Neuronal stem cell (in vitro differentiated cells): ENCODE results near the gene TNNI2.
A peak's percentile ranks its signal among the peaks of the same experiment; 100 is the strongest.

Experiments used
- DNase-seq: peaks from one replicate; pipeline ENCODE4 v3.0.0-alpha.2; 2013; ENCODE audit warnings: low spot score
- H2AFZ ChIP-seq: one replicate; pipeline ENCODE4 v1.6.1; 2013; ENCODE audit warnings: mild to moderate bottlenecking, low read length, inconsistent platforms
- H2AK5ac ChIP-seq: 2 replicates; pipeline ENCODE4 v1.6.1; 2013; ENCODE audit warnings: low read depth, mild to moderate bottlenecking, inconsistent platforms, low read length, moderate library complexity, mixed read lengths
- H2BK120ac ChIP-seq: 2 replicates; pipeline ENCODE4 v1.6.1; 2013; ENCODE audit warnings: low read depth, mild to moderate bottlenecking, inconsistent platforms, low read length, moderate library complexity, mixed read lengths
- H2BK12ac ChIP-seq: one replicate; pipeline ENCODE4 v1.6.1; 2013; ENCODE audit warnings: low read length, inconsistent platforms
- H2BK15ac ChIP-seq: 2 replicates; pipeline ENCODE4 v1.6.1; 2013; ENCODE audit warnings: mild to moderate bottlenecking, low read length, inconsistent platforms, mixed read lengths
- H2BK5ac ChIP-seq: one replicate; pipeline ENCODE4 v1.6.1; 2013; ENCODE audit warnings: inconsistent platforms, mild to moderate bottlenecking, low read length, moderate library complexity
- H3K14ac ChIP-seq: one replicate; pipeline ENCODE4 v1.6.1; 2013; ENCODE audit warnings: low read length, inconsistent platforms
- H3K18ac ChIP-seq: 2 replicates; pipeline ENCODE4 v1.6.1; 2013; ENCODE audit warnings: low read length, inconsistent platforms
- H3K23ac ChIP-seq: 2 replicates; pipeline ENCODE4 v1.6.1; 2013; ENCODE audit warnings: low read depth, mild to moderate bottlenecking, mixed read lengths, low read length, inconsistent platforms; ENCODE audit not compliant: poor library complexity
- H3K27ac ChIP-seq: replicated peaks from 3 replicates; pipeline ENCODE4 v1.5.1; 2013; ENCODE audit warnings: low read length, inconsistent platforms
- H3K27me3 ChIP-seq, 3 experiments: 2 replicates each; pipeline ENCODE4 v1.6.1; 2013; ENCODE audit warnings: low read length in 3 of 3, mild to moderate bottlenecking in 2 of 3, inconsistent platforms in 1 of 3, low read depth in 1 of 3, mixed read lengths in 1 of 3, moderate library complexity in 1 of 3; ENCODE audit not compliant: control insufficient read depth in 3 of 3, insufficient read depth in 3 of 3
- H3K36me3 ChIP-seq, 2 donors: replicated peaks in 1 of 2; 2 replicates each; pipeline ENCODE4 v1.6.1; 2013; ENCODE audit warnings: low read length in 2 of 2; ENCODE audit not compliant: control insufficient read depth in 2 of 2, insufficient read depth in 2 of 2
- H3K4ac ChIP-seq: 2 replicates; pipeline ENCODE4 v1.6.1; 2013; ENCODE audit warnings: inconsistent platforms, mild to moderate bottlenecking, low read length, moderate library complexity
- H3K4me1 ChIP-seq, 2 donors: 1 replicate in 1 of 2; 2 replicates in 1 of 2; pipeline ENCODE4 v1.6.1; 2013; ENCODE audit warnings: low read length in 2 of 2, low read depth in 1 of 2; ENCODE audit not compliant: control insufficient read depth in 2 of 2, insufficient read depth in 1 of 2
- H3K4me2 ChIP-seq: one replicate; pipeline ENCODE4 v1.6.1; 2013; ENCODE audit warnings: mild to moderate bottlenecking, low read length, inconsistent platforms; ENCODE audit not compliant: insufficient read depth, poor library complexity, severe bottlenecking
- H3K4me3 ChIP-seq, 2 donors: 2 replicates each; pipeline ENCODE4 v1.5.1; 2013; ENCODE audit warnings: low read length in 2 of 2, mild to moderate bottlenecking in 2 of 2, inconsistent platforms in 1 of 2, moderate library complexity in 1 of 2
- H3K79me1 ChIP-seq: one replicate; pipeline ENCODE4 v1.6.1; 2013; ENCODE audit warnings: low read depth, mild to moderate bottlenecking, inconsistent platforms, low read length, moderate library complexity
- H3K9ac ChIP-seq: one replicate; pipeline ENCODE4 v1.6.1; 2013; ENCODE audit warnings: mild to moderate bottlenecking, low read depth, low read length, inconsistent platforms; ENCODE audit not compliant: poor library complexity
- H3K9me3 ChIP-seq, 2 donors: replicated peaks in 1 of 2; 2 replicates each; pipeline versions ENCODE3 to v1.6.1; 2013; ENCODE audit warnings: low read length in 2 of 2, mild to moderate bottlenecking in 2 of 2, inconsistent platforms in 1 of 2, low read depth in 1 of 2, mixed read lengths in 1 of 2, moderate library complexity in 1 of 2; ENCODE audit not compliant: control insufficient read depth in 2 of 2, insufficient read depth in 1 of 2
- H4K8ac ChIP-seq: one replicate; pipeline ENCODE4 v1.6.1; 2013; ENCODE audit warnings: low read depth, mild to moderate bottlenecking, inconsistent platforms, low read length, moderate library complexity
- H4K91ac ChIP-seq: one replicate; pipeline ENCODE4 v1.6.1; 2013; ENCODE audit warnings: low read length, low read depth, mild to moderate bottlenecking, inconsistent platforms; ENCODE audit not compliant: poor library complexity
- WGBS, 2 donors: extraction: QIAGEN DNeasy Blood & Tissue Kit; methylation state at CpG; one replicate each; pipeline ENCODE4 v1.1.7; 2013; ENCODE audit warnings: missing lambda C conversion rate in 2 of 2, mixed read lengths in 1 of 2; ENCODE audit not compliant: insufficient read length in 2 of 2, insufficient replicate concordance in 1 of 2; ENCODE audit errors: extremely low coverage in 2 of 2; 5-methylcytosine and 5-hydroxymethylcytosine counted together

The TNNI2 gene

DNA sequence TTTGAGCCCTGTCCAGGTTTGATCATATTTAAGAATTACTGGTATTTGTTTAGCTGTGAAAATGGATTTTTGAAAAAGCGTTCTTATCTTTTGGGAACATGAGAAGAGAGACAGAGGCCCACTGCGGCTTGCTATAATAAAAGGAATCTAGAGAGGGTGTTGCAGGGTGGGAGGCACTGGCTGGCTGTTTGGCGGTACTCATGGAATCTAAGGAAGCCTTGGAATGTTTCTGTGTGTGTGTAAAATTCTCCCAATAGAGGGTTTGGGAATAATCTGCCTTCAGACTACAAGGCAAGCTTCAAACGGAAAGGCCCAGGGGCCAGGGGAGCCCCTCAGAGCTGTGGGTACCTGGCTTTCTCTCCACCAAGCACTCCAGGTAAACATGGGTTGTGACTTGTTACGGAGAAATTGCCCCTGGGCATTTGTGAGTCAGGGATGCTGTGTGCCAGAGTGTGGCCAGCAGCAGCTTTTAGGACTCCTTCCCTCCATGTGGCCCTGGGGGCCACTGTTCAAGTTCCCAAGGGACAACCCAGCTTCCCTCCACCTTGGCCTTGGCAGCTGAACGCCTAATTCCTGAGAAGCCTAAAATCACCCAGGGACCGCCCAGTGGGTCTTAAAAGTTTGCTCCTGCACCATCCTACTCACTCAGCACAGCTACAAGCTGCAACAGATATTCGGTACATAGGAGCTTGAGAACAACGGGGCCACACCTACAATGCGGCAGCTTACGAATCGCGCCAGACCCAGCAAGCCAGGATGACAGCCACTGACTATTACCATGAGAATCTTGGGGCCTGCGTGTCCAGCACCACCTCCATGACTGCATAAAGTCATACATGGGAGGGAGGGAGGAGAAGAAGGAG lies 18.1 kb upstream of the TNNI2 start:
- H3K27ac ChIP-seq: no peak overlapping the region
- H3K79me1 ChIP-seq: no peaks in the 10 kb centered on the region
- H3K18ac ChIP-seq: peak overlapping the region; percentile 19
- peak overlapping the region; percentile 2 for H3K9ac ChIP-seq
- H4K8ac ChIP-seq: no peak overlapping the region
- H3K4me1 ChIP-seq: no peaks in the 10 kb centered on the region
- no CpG with 5 or more reads among the region's 14 CpGs for WGBS, 2 donors
- no peak overlapping the region for H3K4me2 ChIP-seq
- no peak overlapping the region for H3K4ac ChIP-seq
- H2BK15ac ChIP-seq: no peak overlapping the region
- no peak overlapping the region for H3K4me3 ChIP-seq
- H2BK5ac ChIP-seq: peak overlapping the region; percentile 26
- H3K14ac ChIP-seq: no peak overlapping the region
- peaks cover 0 to 6% of the 10 kb centered on the region in 2 donors for H3K9me3 ChIP-seq
- H2BK120ac ChIP-seq: no peak overlapping the region
- H2BK12ac ChIP-seq: no peak overlapping the region
- peaks cover 0 to 7% (median 0%) of the 10 kb centered on the region in 3 experiments for H3K27me3 ChIP-seq
- DNase-seq: no peak
- peak overlapping the region; percentile 39 for H3K23ac ChIP-seq
- H4K91ac ChIP-seq: no peak overlapping the region
- H2AK5ac ChIP-seq: peak overlapping the region; percentile 40
- no peaks in the 10 kb centered on the region for H3K36me3 ChIP-seq
- H2AFZ ChIP-seq: no peak overlapping the region

GRCh38 chr11:1821562-1821961 lies 17.2 kb upstream of the TNNI2 start:
- no peak overlapping the region for H3K4ac ChIP-seq
- no peak for DNase-seq
- H3K9me3 ChIP-seq: peaks cover 0 to 6% of the 10 kb centered on the region in 2 donors
- no peak overlapping the region for H2AFZ ChIP-seq
- H3K23ac ChIP-seq: no peak overlapping the region
- no peak overlapping the region for H3K4me2 ChIP-seq
- H3K36me3 ChIP-seq: no peaks in the 10 kb centered on the region
- H3K9ac ChIP-seq: no peak overlapping the region
- H2BK5ac ChIP-seq: no peak overlapping the region
- H2BK12ac ChIP-seq: no peak overlapping the region
- no peak overlapping the region for H4K8ac ChIP-seq
- H2BK120ac ChIP-seq: no peak overlapping the region
- peaks cover 0 to 10% (median 0%) of the 10 kb centered on the region in 3 experiments for H3K27me3 ChIP-seq
- H2BK15ac ChIP-seq: no peak overlapping the region
- no peak overlapping the region for H2AK5ac ChIP-seq
- H3K4me3 ChIP-seq: no peak overlapping the region
- no peak overlapping the region for H3K27ac ChIP-seq
- H3K79me1 ChIP-seq: peaks cover 2% of the 10 kb centered on the region
- no peak overlapping the region for H3K14ac ChIP-seq
- no peaks in the 10 kb centered on the region for H3K4me1 ChIP-seq
- H3K18ac ChIP-seq: no peak overlapping the region
- H4K91ac ChIP-seq: no peak overlapping the region

DNA sequence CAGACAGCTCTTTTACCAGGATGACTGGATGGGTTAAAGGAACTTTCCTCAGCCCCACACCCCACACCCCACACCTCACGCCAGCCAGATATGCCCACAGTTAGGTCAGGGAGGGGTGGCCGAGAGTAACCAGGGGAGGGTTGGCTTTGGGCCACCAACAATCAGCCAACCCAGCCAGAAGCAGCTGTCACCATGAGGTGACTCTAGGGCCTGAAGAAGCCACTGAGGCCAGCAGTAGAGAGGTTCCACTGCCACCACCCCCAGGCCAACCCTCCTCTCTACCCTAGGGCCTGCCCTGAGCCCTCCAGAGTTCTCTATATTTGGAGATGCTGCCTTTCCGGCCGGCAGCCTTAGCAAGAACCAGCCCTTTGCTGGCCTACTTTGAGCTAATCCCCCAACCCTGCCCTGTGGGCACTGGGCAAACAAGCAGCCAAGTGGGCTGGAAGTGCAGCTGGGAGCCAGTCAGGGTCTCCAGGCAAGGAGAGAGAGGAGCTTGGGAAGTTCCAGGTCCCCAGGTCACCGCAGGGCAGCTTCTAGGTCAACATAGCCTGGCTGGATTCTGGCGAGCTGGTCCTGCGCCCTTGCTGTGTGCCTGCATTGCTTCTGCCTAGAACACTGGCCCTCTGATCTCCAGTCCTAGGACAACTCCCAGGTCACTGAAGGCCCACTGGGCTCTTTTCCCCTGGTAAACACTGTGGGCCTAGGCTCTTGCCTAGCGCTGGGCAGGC lies 16.0 kb upstream of the TNNI2 start:
- Histone ChIP-seq H3K4me2 (no peak overlapping the region), H3K4me3 (no peak overlapping the region), H3K9me3 (peaks cover 0 to 6% of the 10 kb centered on the region in 2 donors), H3K79me1 (peaks cover 2% of the 10 kb centered on the region), H3K27ac (no peak overlapping the region), H3K14ac (no peak overlapping the region), H2BK120ac (no peak overlapping the region), H2AFZ (no peak overlapping the region), H2BK5ac (peak overlapping the region; percentile 76), H3K4me1 (no peaks in the 10 kb centered on the region), H2AK5ac (peak overlapping the region; percentile 73), H3K18ac (peak overlapping the region; percentile 52), H3K23ac (no peak overlapping the region), H4K8ac (no peak overlapping the region), H3K9ac (no peak overlapping the region), H4K91ac (no peak overlapping the region), H3K36me3 (no peaks in the 10 kb centered on the region), H3K4ac (no peak overlapping the region), H2BK12ac (peak overlapping the region; percentile 53), H2BK15ac (no peak overlapping the region), H3K27me3 (peaks cover 0 to 21% (median 0%) of the 10 kb centered on the region in 3 experiments)
- WGBS, 2 donors: no CpG with 5 or more reads among the region's 8 CpGs
- no peak for DNase-seq
